Uterus (tissue), 4 donors: ENCODE data around the gene CYGB. TPM values are rescaled to one million over a fixed set of nuclear protein-coding genes. Genes with fewer than 3 reads are reported as not detected.
A peak's percentile ranks its signal among the peaks of the same experiment; 100 is the strongest.
"Not testable (repeated sequence)": the region's sequence is repeated elsewhere in the genome, so short reads cannot be mapped to it uniquely, and the experiment has no call there.

Source experiments
- DNase-seq, 2 donors: peaks; one replicate each; pipeline ENCODE4 v3.0.0-alpha.2; 2019 to 2020
- H3K27ac ChIP-seq, 2 donors: fragments of 200-600 bp; sonication (generic); 1 replicate in 1 of 2; 2 replicates in 1 of 2; pipeline ENCODE4 v1.5.1; 2016 to 2018
- H3K27me3 ChIP-seq, 2 donors: fragments of 200-600 bp; sonication (generic); one replicate each; pipeline ENCODE4 v1.5.1; 2018 to 2019; ENCODE audit warnings: control low read depth in 1 of 2
- H3K36me3 ChIP-seq, 2 donors: fragments of 200-600 bp; sonication (generic); one replicate each; pipeline ENCODE4 v1.5.1; 2019; ENCODE audit warnings: control low read depth in 1 of 2
- H3K4me1 ChIP-seq, 2 donors: fragments of 200-600 bp; sonication (generic); one replicate each; pipeline ENCODE4 v1.5.1; 2018 to 2019; ENCODE audit warnings: control low read depth in 1 of 2
- H3K4me3 ChIP-seq, 2 donors: fragments of 200-600 bp; sonication (generic); 1 replicate in 1 of 2; 2 replicates in 1 of 2; pipeline ENCODE4 v1.5.1; 2018 to 2019; ENCODE audit warnings: mild to moderate bottlenecking in 1 of 2
- H3K9me3 ChIP-seq, 2 donors: fragments of 200-600 bp; sonication (generic); one replicate each; pipeline ENCODE4 v1.5.1; 2019; ENCODE audit warnings: control low read depth in 1 of 2
- CTCF ChIP-seq, 4 experiments: fragments of 200-600 bp in 2 of 4; fragments of 450-650 bp in 2 of 4; sonication (generic) in 2 of 4; IDR thresholded peaks; one replicate each; pipeline ENCODE4 v1.5.1; 2016 to 2019; ENCODE audit warnings: antibody characterized with exemption in 4 of 4, mild to moderate bottlenecking in 2 of 4, moderate library complexity in 1 of 4
- POLR2A ChIP-seq, 2 donors: fragments of 450-650 bp; IDR thresholded peaks; one replicate each; pipeline ENCODE4 v1.6.1; 2016; ENCODE audit warnings: antibody characterized with exemption in 2 of 2, mild to moderate bottlenecking in 1 of 2, moderate library complexity in 1 of 2
- intact Hi-C: fragments of 100-400 bp; cut with DNase I; formaldehyde crosslinking; loops from one replicate; pipeline ENCODE4 v1.15.1; 2023; ENCODE audit warnings: low total_unique reads
- total RNA-seq, 4 donors: library from RNA; depleted of rRNA in 3 of 4; stranded (reverse); fragments of >200 nt in 3 of 4; gene quantifications; one replicate each; pipeline versions ENCODE4 v1.1.0 to v1.2.4, GENCODE V29; 2014 to 2023
- donor health status: DM: yes; HTN: yes; CAD: no.

The CYGB gene
- total RNA-seq, 4 donors from 2014 or later = 7.8 to 33.2 (median 19.8) TPM

GRCh38 chr17:76515274-76515949, 22.1 kb downstream of the CYGB start:
- no peaks in the 10 kb centered on the region for H3K36me3 ChIP-seq
- TF ChIP-seq POLR2A (IDR thresholded peaks at IDR 0.05) = no peak
- TF ChIP-seq CTCF (IDR thresholded peaks at IDR 0.05) = no peak
- H3K27ac ChIP-seq = peak overlapping the region; percentile 76 to 80
- H3K4me1 ChIP-seq = peaks cover 0 to 4% of the 10 kb centered on the region in 2 donors
- DNase-seq = peak; percentile 84 to 85
- H3K9me3 ChIP-seq = no peaks in the 10 kb centered on the region
- no peaks in the 10 kb centered on the region for H3K27me3 ChIP-seq
- H3K4me3 ChIP-seq = peak overlapping the region in 1 of 2 donors; percentile 25
- intact Hi-C loops = no loop called here

- H3K36me3 ChIP-seq, intact Hi-C loops, H3K4me3 ChIP-seq, H3K9me3 ChIP-seq, DNase-seq, H3K27me3 ChIP-seq, H3K4me1 ChIP-seq: not testable (repeated sequence)
- H3K27ac ChIP-seq = peak overlapping the region in 1 of 2 donors; percentile 80
Measured at GRCh38 chr17:76514355-76514754, 23.2 kb downstream of the CYGB start.

- intact Hi-C loops = no loop called here
- Histone ChIP-seq H3K4me1 (peaks cover 0 to 4% of the 10 kb centered on the region in 2 donors), H3K27me3 (no peaks in the 10 kb centered on the region), H3K4me3 (no peak overlapping the region), H3K9me3 (no peaks in the 10 kb centered on the region), H3K27ac (no peak overlapping the region), H3K36me3 (no peaks in the 10 kb centered on the region)
- no peak for DNase-seq
- TF ChIP-seq POLR2A (IDR thresholded peaks at IDR 0.05) = no peak
- TF ChIP-seq CTCF (IDR thresholded peaks at IDR 0.05) = no peak
Measured at GRCh38 chr17:76513306-76513692, 24.2 kb downstream of the CYGB start.

- Histone ChIP-seq H3K9me3 (no peaks in the 10 kb centered on the region), H3K4me1 (peaks cover 0 to 4% of the 10 kb centered on the region in 2 donors)
Measured at GRCh38 chr17:76512366-76513305, 24.9 kb downstream of the CYGB start.

More at GRCh38 chr17:76512366-76513305, 24.9 kb downstream of the CYGB start:
- no peak for TF ChIP-seq POLR2A (IDR thresholded peaks at IDR 0.05)
- TF ChIP-seq CTCF (IDR thresholded peaks at IDR 0.05) = no peak
- no peak for DNase-seq
- intact Hi-C loops = no loop called here
- Histone ChIP-seq H3K27ac (no peak overlapping the region), H3K4me3 (no peak overlapping the region), H3K36me3 (no peaks in the 10 kb centered on the region), H3K27me3 (no peaks in the 10 kb centered on the region)
